Thoracic aorta (tissue), 2 donors: ENCODE measurements around the gene XYLT1. TPM values are rescaled to one million over a fixed set of nuclear protein-coding genes. Genes with fewer than 3 reads are reported as not detected.

Source experiments
- ATAC-seq: fragments of 150-250 bp; one replicate; pipeline ENCODE4 v1.8.0; 2017; ENCODE audit warnings: low read depth; ENCODE audit not compliant: insufficient number of reproducible peaks, low FRiP score
- DNase-seq: peaks from one replicate; pipeline ENCODE4 v3.0.0-alpha.2; 2020; ENCODE audit warnings: low spot score
- H3K27ac ChIP-seq, 2 donors: fragments of 200-600 bp; sonication (generic); 1 replicate in 1 of 2; 2 replicates in 1 of 2; pipeline ENCODE4 v1.5.1; 2016; ENCODE audit warnings: mild to moderate bottlenecking in 2 of 2, moderate library complexity in 2 of 2
- H3K27me3 ChIP-seq: fragments of 200-600 bp; sonication (generic); replicated peaks from 2 replicates; pipeline ENCODE4 v1.6.0; 2016; ENCODE audit warnings: mild to moderate bottlenecking; ENCODE audit not compliant: insufficient read depth
- H3K36me3 ChIP-seq: fragments of 200-600 bp; sonication (generic); one replicate; pipeline ENCODE4 v1.5.1; 2016
- H3K4me1 ChIP-seq, 2 donors: fragments of 200-600 bp; sonication (generic); 1 replicate in 1 of 2; 2 replicates in 1 of 2; pipeline versions ENCODE4 v1.5.1 to v1.6.0; 2016; ENCODE audit warnings: low read depth in 2 of 2, mild to moderate bottlenecking in 1 of 2; ENCODE audit not compliant: control insufficient read depth in 1 of 2
- H3K4me3 ChIP-seq: fragments of 200-600 bp; sonication (generic); 2 replicates; pipeline ENCODE4 v1.5.1; 2016; ENCODE audit warnings: mild to moderate bottlenecking
- H3K9me3 ChIP-seq: fragments of 200-600 bp; sonication (generic); 2 replicates; pipeline ENCODE4 v1.5.1; 2016
- total RNA-seq, 2 donors: library from RNA; depleted of rRNA; stranded (reverse); fragments of >200 nt; gene quantifications; one replicate each; pipeline versions ENCODE4 v1.1.0 to v1.2.3, GENCODE V29; 2016
- TF ChIP-seq, protein P1 (sequence below): fragments of 200-600 bp; sonication (generic); IDR thresholded peaks from one replicate; pipeline ENCODE4 v1.5.1; 2019; ENCODE audit warnings: antibody characterized with exemption

XYLT1 gene
- total RNA-seq, 2 donors from 2014 or later, result 13.1 to 22.5 TPM

DNA sequence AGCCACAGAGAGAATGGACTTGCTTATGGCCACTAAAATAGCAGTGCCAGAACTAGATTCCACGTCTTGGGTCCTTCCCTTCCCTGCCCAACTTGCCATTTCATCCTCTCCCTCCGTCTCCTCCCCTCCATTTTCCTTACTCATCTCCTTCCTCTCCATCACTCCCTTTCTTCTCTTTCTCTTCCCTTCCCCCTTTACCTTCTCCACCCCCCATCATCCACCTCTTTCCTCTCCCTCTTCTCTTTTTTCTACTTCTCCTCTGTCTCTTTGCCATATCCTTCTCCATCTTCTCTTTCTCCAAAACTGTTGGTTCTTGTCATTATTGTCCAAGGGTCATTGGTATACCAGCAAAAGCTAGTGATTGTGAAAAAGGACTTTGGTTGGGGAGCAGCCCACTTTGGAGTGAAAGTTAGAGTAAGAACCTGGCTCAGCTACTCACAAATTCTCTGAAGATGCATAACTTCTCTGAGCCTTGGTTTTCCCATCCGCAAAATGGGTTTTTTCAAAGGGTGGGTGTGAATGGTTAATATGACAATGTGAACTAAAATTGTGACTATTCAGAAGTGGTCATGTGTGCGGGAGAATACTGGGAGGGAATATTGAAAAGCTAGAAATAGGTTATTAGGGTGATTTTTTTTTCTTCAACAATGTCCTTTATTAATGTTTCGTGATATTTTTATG is 393.8 kb downstream of the XYLT1 start:
- Histone ChIP-seq H3K4me1 (no peaks in the 10 kb centered on the region), H3K9me3 (no peaks in the 10 kb centered on the region), H3K36me3 (no peaks in the 10 kb centered on the region), H3K27ac (no peak overlapping the region), H3K4me3 (no peak overlapping the region), H3K27me3 (no peaks in the 10 kb centered on the region)
- TF ChIP-seq, protein P1, sequence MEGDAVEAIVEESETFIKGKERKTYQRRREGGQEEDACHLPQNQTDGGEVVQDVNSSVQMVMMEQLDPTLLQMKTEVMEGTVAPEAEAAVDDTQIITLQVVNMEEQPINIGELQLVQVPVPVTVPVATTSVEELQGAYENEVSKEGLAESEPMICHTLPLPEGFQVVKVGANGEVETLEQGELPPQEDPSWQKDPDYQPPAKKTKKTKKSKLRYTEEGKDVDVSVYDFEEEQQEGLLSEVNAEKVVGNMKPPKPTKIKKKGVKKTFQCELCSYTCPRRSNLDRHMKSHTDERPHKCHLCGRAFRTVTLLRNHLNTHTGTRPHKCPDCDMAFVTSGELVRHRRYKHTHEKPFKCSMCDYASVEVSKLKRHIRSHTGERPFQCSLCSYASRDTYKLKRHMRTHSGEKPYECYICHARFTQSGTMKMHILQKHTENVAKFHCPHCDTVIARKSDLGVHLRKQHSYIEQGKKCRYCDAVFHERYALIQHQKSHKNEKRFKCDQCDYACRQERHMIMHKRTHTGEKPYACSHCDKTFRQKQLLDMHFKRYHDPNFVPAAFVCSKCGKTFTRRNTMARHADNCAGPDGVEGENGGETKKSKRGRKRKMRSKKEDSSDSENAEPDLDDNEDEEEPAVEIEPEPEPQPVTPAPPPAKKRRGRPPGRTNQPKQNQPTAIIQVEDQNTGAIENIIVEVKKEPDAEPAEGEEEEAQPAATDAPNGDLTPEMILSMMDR, result no peak
- DNase-seq (no peak), ATAC-seq (no peak)

DNA sequence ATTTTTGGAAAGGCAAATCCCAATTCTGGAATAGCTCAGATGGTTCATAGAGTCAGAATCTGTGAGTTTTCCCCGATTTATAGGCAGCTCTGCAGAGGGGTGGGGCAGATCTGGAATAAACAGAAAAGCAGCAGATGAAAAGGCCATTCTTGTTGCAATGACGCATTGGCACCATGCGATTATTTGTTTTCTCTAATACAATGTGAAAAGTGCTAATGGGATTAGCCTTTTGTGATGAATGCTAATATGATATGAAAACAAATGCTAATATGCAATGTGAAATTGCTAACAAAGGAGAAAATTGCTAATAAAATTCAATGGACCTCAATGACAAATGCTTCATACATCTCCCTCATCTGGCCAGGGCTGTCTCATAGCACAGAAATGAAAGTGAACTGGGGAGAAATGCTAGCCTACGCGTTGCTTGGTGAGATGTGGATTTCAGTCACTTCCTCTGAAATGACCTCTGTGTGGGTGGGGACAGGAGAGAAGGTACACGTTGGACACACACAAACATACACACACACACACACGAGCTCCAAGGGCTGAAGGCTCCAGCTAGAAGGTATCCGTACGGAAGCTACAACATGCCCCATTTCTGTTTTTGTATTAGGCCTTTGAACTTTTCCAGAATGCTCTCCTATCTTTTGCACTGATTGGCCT is 394.5 kb downstream of the XYLT1 start:
- Histone ChIP-seq H3K27me3 (no peaks in the 10 kb centered on the region), H3K9me3 (no peaks in the 10 kb centered on the region), H3K4me1 (no peaks in the 10 kb centered on the region), H3K4me3 (no peak overlapping the region), H3K27ac (no peak overlapping the region), H3K36me3 (no peaks in the 10 kb centered on the region)
- no peak for ATAC-seq
- no peak for DNase-seq
- TF ChIP-seq, protein P1, result no peak

DNA sequence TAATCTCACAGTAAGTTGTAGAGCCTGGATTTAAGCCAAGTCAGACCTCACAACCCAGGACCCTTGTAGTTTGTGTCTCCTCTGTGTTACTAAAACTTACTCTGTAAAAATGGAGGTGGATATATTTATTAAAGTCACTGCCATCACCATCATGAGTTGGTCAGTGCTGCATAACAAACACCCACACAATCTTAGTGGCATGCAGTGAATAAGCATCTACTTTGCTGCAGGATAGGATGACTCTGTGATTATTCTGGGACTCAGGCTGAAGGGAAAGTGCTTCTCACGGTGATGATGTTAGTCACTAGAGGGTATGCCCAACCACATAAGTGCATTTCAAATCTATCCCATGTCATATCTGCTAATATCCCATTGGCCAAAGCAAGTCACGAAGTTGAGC is 398.7 kb downstream of the XYLT1 start:
- TF ChIP-seq, protein P1, result no peak
- Histone ChIP-seq H3K4me1 (no peaks in the 10 kb centered on the region), H3K36me3 (no peaks in the 10 kb centered on the region), H3K4me3 (no peak overlapping the region), H3K9me3 (no peaks in the 10 kb centered on the region), H3K27ac (no peak overlapping the region), H3K27me3 (no peaks in the 10 kb centered on the region)
- DNase-seq (no peak), ATAC-seq (no peak)

DNA sequence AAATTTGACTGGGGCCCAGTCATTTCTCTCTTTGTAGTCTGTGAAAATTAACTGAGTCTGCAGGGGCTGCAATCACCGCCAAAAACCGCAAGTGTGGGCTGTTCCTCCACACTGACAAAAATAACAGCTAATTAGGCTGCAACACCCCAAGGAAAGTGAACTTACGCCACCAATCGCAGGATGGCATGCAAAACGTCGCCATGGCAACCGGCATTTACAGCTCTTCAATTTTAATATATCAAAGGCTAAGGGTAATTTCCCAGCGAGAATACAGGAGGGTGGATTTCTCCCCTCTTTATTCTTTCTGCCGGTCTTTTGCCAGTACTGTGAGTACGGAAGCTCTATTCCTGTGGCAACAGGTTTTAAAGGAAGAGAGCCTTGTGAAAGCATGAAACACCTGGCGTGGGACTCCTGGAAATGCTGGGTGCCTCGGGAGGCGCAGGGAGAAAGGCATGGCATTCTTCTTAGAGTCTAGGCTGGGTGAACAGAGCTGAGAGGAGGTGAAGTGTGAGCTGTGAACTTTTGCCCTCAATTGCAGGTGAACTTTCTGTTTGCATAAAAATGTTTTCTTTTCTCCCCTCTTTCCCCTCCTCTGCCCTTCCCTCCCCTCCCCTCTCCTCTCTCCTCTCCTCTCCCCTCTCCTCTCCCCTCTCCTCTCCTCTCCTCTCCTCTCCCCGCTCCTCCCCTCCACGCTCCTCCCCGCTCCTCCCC is 399.7 kb downstream of the XYLT1 start:
- Histone ChIP-seq H3K27me3 (no peaks in the 10 kb centered on the region), H3K4me1 (no peaks in the 10 kb centered on the region), H3K36me3 (no peaks in the 10 kb centered on the region), H3K27ac (no peak overlapping the region), H3K9me3 (no peaks in the 10 kb centered on the region), H3K4me3 (no peak overlapping the region)
- ATAC-seq (no peak), DNase-seq (no peak)
- TF ChIP-seq, protein P1, result no peak

DNA sequence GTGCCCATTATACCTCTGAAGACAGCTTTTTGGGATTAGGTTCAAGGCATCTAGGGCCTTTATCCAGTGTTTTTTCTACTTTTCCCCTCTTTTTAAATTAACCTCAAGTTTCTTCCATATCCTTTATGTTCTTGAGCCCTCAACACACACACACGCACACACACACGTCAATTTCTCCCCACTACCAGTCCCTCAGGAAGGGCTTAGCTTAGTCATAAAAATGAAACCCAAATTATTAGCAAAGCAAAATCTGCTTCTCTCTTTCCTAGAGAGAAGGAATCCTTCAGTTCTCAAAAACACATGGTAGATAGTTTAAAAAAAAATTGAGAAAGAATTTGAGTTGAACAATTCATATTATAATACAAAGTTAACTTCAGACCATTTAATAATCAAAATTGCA is 401.1 kb downstream of the XYLT1 start:
- H3K36me3 ChIP-seq, result no peaks in the 10 kb centered on the region
- TF ChIP-seq, protein P1, result no peak
- no peaks in the 10 kb centered on the region for H3K27me3 ChIP-seq
- DNase-seq, result no peak
- H3K9me3 ChIP-seq, result no peaks in the 10 kb centered on the region
- no peaks in the 10 kb centered on the region for H3K4me1 ChIP-seq
- H3K27ac ChIP-seq, result no peak overlapping the region
- ATAC-seq, result no peak
- H3K4me3 ChIP-seq, result no peak overlapping the region
